GM18508 (cell line): ENCODE results near the gene RNU7-1.

Experiments used
- ATAC-seq: cut with Tn5 transposase; IDR thresholded peaks from one replicate; pipeline ENCODE4 v1.9.1; 2021; ENCODE audit warnings: moderate number of reproducible peaks; ENCODE audit not compliant: insufficient read depth, unreplicated experiment

Gene RNU7-1

GRCh38 chr12:6952121-6952862, 8.7 kb downstream of the RNU7-1 start:
- ATAC-seq = no peak

- ATAC-seq = no peak
Measured at GRCh38 chr12:6952863-6953441, 9.3 kb downstream of the RNU7-1 start.

GRCh38 chr12:6953442-6954315, 10.1 kb downstream of the RNU7-1 start:
- ATAC-seq = no peak

GRCh38 chr12:6954316-6955107, 10.9 kb downstream of the RNU7-1 start:
- no peak for ATAC-seq

GRCh38 chr12:6955108-6956020, 11.7 kb downstream of the RNU7-1 start:
- no peak for ATAC-seq

- no peak for ATAC-seq
Measured at GRCh38 chr12:6956021-6956727, 12.6 kb downstream of the RNU7-1 start.

GRCh38 chr12:6957151-6957701, 13.6 kb downstream of the RNU7-1 start:
- no peak for ATAC-seq

GRCh38 chr12:6957741-6958608, 14.4 kb downstream of the RNU7-1 start:
- no peak for ATAC-seq

GRCh38 chr12:6958609-6959057, 15.0 kb downstream of the RNU7-1 start:
- no peak for ATAC-seq

- ATAC-seq = peak; percentile 33
Measured at GRCh38 chr12:6959058-6959804, 15.6 kb downstream of the RNU7-1 start.

GRCh38 chr12:6959805-6960592, 16.4 kb downstream of the RNU7-1 start:
- ATAC-seq = no peak

- ATAC-seq = no peak
Measured at GRCh38 chr12:6960593-6961277, 17.1 kb downstream of the RNU7-1 start.

- ATAC-seq = no peak
Measured at GRCh38 chr12:6961278-6961694, 17.7 kb downstream of the RNU7-1 start.

GRCh38 chr12:6961695-6962284, 18.2 kb downstream of the RNU7-1 start:
- ATAC-seq = no peak
